Hematopoietic multipotent progenitor cell treated with erythropoietin and hydrocortisone succinate and interleukin-3 and kit ligand, for 17 days (in vitro differentiated cells): ENCODE measurements around the gene KDM4C.

Experiments
- DNase-seq: peaks from one replicate; pipeline ENCODE4 v3.0.0-alpha.2; 2015; ENCODE audit warnings: low spot score

Gene KDM4C

GRCh38 chr9:6904371-6904770 is 146.6 kb downstream of the KDM4C start:
- no peak for DNase-seq

GRCh38 chr9:6905850-6906375 is 148.1 kb downstream of the KDM4C start:
- no peak for DNase-seq

GRCh38 chr9:6907772-6908381 is 150.1 kb downstream of the KDM4C start:
- peak; percentile 50 for DNase-seq

DNA sequence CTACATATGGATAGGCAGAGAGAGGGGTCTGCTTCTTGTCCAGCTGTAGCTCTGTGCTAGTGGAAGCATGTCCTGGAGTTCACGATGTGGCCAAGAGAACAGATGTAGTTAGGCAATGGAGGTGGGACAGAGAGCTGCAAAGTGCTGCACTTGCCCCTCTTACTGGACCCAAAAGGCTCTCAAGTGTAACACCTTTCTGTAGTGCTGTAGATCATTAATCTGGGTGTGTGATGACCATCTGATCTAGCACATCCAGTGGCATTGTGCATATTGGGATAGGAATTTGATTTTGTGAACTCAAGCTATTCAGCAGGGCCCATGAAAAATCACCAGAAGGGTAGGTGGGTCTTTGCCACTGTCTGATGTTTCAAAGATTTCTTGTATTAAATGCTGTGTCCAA is 151.4 kb downstream of the KDM4C start:
- DNase-seq: peak; percentile 7

DNA sequence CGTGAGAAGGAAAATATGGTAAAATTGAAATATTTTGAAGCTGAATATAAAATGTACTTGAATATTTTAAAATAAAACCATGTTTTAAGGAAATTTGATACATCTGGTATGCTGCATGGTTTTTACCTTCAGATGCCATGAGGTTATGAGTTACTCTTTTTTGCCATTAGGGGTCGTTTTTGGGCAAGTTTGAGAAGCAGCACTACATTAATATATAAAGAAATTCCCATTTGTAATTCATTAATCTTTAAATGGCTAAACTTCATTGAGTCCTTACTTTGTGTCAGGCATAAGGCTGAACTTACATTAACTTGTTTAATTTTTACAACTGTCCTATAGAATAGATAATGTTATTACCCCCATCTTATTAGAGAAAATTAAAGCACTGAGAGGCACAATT is 152.3 kb downstream of the KDM4C start:
- DNase-seq: peak; percentile 51

- DNase-seq: no peak
Observed at GRCh38 chr9:6910497-6910896, 152.7 kb downstream of the KDM4C start.

- DNase-seq: no peak
Observed at GRCh38 chr9:6911901-6912638, 154.3 kb downstream of the KDM4C start.

- DNase-seq: no peak
Observed at GRCh38 chr9:6915635-6916034, 157.9 kb downstream of the KDM4C start.

DNA sequence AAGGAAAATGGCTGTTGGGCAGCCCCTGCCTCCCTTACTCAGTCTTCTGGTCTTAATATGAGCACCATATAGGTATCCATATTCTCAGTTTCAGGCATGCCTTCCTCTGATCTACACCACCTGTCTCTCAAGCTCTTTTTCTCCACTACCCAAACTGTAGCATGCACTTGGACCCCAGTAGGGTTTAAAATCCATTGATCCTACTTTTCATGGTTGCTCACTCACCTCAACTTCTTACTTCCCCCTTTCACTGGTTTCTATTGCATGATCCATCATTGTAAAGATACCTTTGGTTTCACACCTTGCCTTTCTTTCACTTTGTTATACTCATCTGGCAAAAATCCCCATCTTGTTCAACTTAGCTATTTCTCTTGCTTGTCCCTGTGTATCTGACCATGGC is 159.4 kb downstream of the KDM4C start:
- no peak for DNase-seq

DNA sequence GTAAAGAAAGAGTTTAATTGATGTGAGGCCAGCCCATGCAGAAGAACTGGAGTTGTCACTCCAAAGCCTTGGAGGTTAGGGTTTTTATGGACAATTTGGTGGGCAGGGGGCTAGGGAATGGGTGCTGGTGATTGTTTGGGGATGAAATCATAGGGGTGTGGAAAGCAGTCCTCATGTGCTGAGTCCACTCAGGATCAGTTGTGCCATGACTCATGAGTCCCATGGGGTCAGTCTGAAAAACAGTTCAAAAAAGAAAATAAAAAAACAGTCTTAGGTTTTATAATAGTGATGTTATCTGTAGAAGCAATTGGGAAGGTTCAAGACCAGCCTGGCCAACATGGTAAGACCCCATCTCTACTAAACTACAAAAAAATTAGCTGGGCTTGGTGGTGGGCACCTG is 162.3 kb downstream of the KDM4C start:
- no peak for DNase-seq

DNA sequence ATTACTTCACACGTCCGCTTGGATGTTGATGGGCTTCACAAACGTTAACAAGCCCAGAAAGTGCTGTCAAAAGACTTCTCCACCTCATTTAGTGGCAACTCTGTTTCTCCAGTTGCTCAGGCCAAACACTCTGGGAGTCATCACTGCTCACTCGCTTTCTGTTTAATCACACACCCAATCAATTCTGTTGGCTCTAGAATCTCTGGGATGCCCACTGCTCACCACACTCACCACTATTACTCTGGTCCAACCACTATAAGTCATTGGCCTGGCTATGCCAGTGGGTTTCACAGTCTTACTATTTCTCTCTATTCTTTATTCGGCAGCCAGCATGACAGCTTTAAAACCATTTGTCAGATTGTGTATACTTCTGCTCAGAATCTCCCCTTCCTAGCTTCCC is 163.5 kb downstream of the KDM4C start:
- no peak for DNase-seq

GRCh38 chr9:6922124-6922676 is 164.4 kb downstream of the KDM4C start:
- DNase-seq: no peak

GRCh38 chr9:6922680-6923079 is 164.9 kb downstream of the KDM4C start:
- DNase-seq: peak; percentile 45

- DNase-seq: no peak
Observed at GRCh38 chr9:6923086-6923485, 165.3 kb downstream of the KDM4C start.

- DNase-seq: no peak
Observed at GRCh38 chr9:6924149-6924548, 166.4 kb downstream of the KDM4C start.

GRCh38 chr9:6924988-6925563 is 167.3 kb downstream of the KDM4C start:
- DNase-seq: no peak

GRCh38 chr9:6925836-6926235 is 168.1 kb downstream of the KDM4C start:
- DNase-seq: no peak

GRCh38 chr9:6926436-6926835 is 168.7 kb downstream of the KDM4C start:
- DNase-seq: no peak

- DNase-seq: peak; percentile 22
Observed at GRCh38 chr9:6927838-6928237, 170.1 kb downstream of the KDM4C start.

GRCh38 chr9:6928863-6929262 is 171.1 kb downstream of the KDM4C start:
- DNase-seq: no peak

DNA sequence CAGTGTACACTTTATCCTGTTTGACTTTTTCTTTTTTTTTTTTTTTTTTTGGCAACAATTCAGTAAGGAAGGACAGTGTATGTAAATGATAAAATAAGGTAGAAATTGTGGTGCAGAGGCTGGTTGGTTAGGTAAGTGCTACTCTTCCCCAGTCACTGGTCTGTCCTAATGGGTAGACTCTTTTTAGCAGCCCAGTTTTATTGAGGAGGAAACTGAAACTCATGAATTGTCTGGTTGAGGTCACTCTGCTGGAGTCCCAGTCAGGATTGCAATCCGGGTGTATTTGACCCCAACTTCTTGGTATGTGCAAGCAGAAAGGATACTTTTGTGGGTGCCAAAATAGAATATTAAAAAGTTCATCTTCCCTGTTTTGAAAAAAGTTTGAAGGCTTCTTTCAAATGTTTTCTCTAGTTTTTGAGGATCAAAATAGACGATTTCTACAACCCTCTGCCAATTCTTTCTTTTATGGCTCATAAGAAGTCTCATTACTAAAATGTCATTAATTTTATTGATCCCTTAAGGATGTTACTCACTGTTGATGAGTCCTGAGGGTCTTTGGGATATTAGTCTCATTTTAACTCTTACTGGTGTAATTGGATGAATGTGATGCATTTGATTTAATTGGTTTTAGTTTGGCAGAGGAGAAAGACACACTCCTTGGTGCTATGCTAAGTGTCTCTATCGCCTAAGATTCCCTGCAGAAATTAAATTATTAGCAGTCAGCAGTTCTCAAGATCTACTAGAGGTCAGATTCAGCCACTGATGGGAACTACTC is 171.9 kb downstream of the KDM4C start:
- DNase-seq: peak; percentile 20

GRCh38 chr9:6930827-6931226 is 173.1 kb downstream of the KDM4C start:
- no peak for DNase-seq
